Measurements from ENCODE around the gene ZNF419. TPM values are rescaled to one million over a fixed set of nuclear protein-coding genes. Genes with fewer than 3 reads are reported as not detected.
"Not testable (repeated sequence)": the region's sequence is repeated elsewhere in the genome, so short reads cannot be mapped to it uniquely, and the experiment has no call there.

Gene ZNF419
- total and polyA plus RNA-seq, 12 donors, result 5.0 to 9.2 (median 7.8) TPM

GRCh38 chr19:57506163-57506562, 18.6 kb downstream of the ZNF419 start:
- H3K4me3 ChIP-seq, result no peak overlapping the region
- TF ChIP-seq CTCF (IDR thresholded peaks at IDR 0.05), result no peak
- 61 to 79% methylated on average over 4 of the region's 4 CpGs for WGBS, 2 donors
- intact Hi-C loops (cut with DNase I), result no loop called here
- H3K4me1 ChIP-seq, result peaks cover 0 to under 1% (median 0%) of the 10 kb centered on the region in 9 donors
- H3K9me3 ChIP-seq, result peaks cover 0 to 94% (median 21%) of the 10 kb centered on the region in 11 donors
- H3K36me3 ChIP-seq, result peaks cover 0 to 80% (median 42%) of the 10 kb centered on the region in 9 donors
- DNase-seq, result no peak
- ATAC-seq, result no peak
- H3K27me3 ChIP-seq, result no peaks in the 10 kb centered on the region
- no peak overlapping the region for H3K27ac ChIP-seq

GRCh38 chr19:57511484-57511883, 23.9 kb downstream of the ZNF419 start:
- Histone ChIP-seq H3K27ac (no peak overlapping the region), H3K27me3 (no peaks in the 10 kb centered on the region), H3K4me1 (no peaks in the 10 kb centered on the region), H3K9me3 (peaks cover 3 to 100% (median 49%) of the 10 kb centered on the region in 11 donors), H3K4me3 (no peak overlapping the region), H3K36me3 (peaks cover 0 to 97% (median 50%) of the 10 kb centered on the region in 9 donors)
- no peak for DNase-seq
- no peak for TF ChIP-seq CTCF (IDR thresholded peaks at IDR 0.05)
- no peak for ATAC-seq
- intact Hi-C loops (cut with DNase I), result no loop called here

- H3K36me3 ChIP-seq, result peaks cover 0 to 97% (median 39%) of the 10 kb centered on the region in 9 donors
- no peak for DNase-seq
- no peak for ATAC-seq
- H3K4me1 ChIP-seq, result no peaks in the 10 kb centered on the region
- 97 to 98% methylated on average over 6 of the region's 6 CpGs for WGBS, 2 donors
- intact Hi-C loops (cut with DNase I), result no loop called here
- no peaks in the 10 kb centered on the region for H3K27me3 ChIP-seq
- H3K27ac ChIP-seq, result no peak overlapping the region
- H3K9me3 ChIP-seq, result peaks cover 3 to 100% (median 49%) of the 10 kb centered on the region in 11 donors
- H3K4me3 ChIP-seq, result no peak overlapping the region
- TF ChIP-seq CTCF (IDR thresholded peaks at IDR 0.05), result no peak
Measured at GRCh38 chr19:57512845-57513244, 25.3 kb downstream of the ZNF419 start.

GRCh38 chr19:57515255-57515654, 27.7 kb downstream of the ZNF419 start:
- no peaks in the 10 kb centered on the region for H3K27me3 ChIP-seq
- no peak overlapping the region for H3K4me3 ChIP-seq
- H3K4me1 ChIP-seq, result no peaks in the 10 kb centered on the region
- intact Hi-C loops (cut with DNase I), result no loop called here
- WGBS, 2 donors, result 84 to 90% methylated on average over 5 of the region's 5 CpGs
- DNase-seq (no peak), ATAC-seq (no peak)
- peaks cover 3 to 92% (median 29%) of the 10 kb centered on the region in 11 donors for H3K9me3 ChIP-seq
- no peak overlapping the region for H3K27ac ChIP-seq
- peaks cover 0 to 76% (median 29%) of the 10 kb centered on the region in 9 donors for H3K36me3 ChIP-seq
- no peak for TF ChIP-seq CTCF (IDR thresholded peaks at IDR 0.05)

GRCh38 chr19:57518021-57518420, 30.5 kb downstream of the ZNF419 start:
- intact Hi-C loops (cut with DNase I), result not testable (repeated sequence)
- WGBS, 2 donors, result 86 to 87% methylated on average over 4 of the region's 4 CpGs
- H3K36me3 ChIP-seq, result peaks cover 0 to 59% (median 23%) of the 10 kb centered on the region in 9 donors

More at GRCh38 chr19:57518021-57518420, 30.5 kb downstream of the ZNF419 start:
- DNase-seq, ATAC-seq, H3K27ac ChIP-seq, H3K4me3 ChIP-seq, H3K27me3 ChIP-seq, H3K4me1 ChIP-seq: not testable (repeated sequence)
- H3K9me3 ChIP-seq, result peaks cover 0 to 71% (median 11%) of the 10 kb centered on the region in 11 donors

Measured in heart right ventricle (tissue), 16 donors.